GM19468 (cell line): ENCODE data around the gene RAB1B.
"Not testable (repeated sequence)": the region's sequence is repeated elsewhere in the genome, so short reads cannot be mapped to it uniquely, and the experiment has no call there.

Source experiments
- ATAC-seq: cut with Tn5 transposase; IDR thresholded peaks from one replicate; pipeline ENCODE4 v1.9.1; 2021; ENCODE audit warnings: mild to moderate bottlenecking, moderate library complexity, moderate number of reproducible peaks; ENCODE audit not compliant: unreplicated experiment; ENCODE audit errors: extremely low read depth

Gene RAB1B

GRCh38 chr11:66265531-66266377 is 2.7 kb upstream of the RAB1B start:
- ATAC-seq: no peak

- no peak for ATAC-seq
Measured at GRCh38 chr11:66266378-66267038, 1.9 kb upstream of the RAB1B start.

GRCh38 chr11:66267039-66267378 is 1.4 kb upstream of the RAB1B start:
- ATAC-seq: no peak

- peak; percentile 10 for ATAC-seq
Measured at GRCh38 chr11:66267379-66268243, 828 bp upstream of the RAB1B start.

GRCh38 chr11:66268952-66269905 is 790 bp downstream of the RAB1B start:
- ATAC-seq: no peak

- ATAC-seq: no peak
Measured at GRCh38 chr11:66271816-66272215, 3.4 kb downstream of the RAB1B start.

- ATAC-seq: no peak
Measured at GRCh38 chr11:66272596-66272995, 4.2 kb downstream of the RAB1B start.

- ATAC-seq: no peak
Measured at GRCh38 chr11:66274219-66274618, 5.8 kb downstream of the RAB1B start.

- ATAC-seq: no peak
Measured at GRCh38 chr11:66275396-66275795, 7.0 kb downstream of the RAB1B start.

GRCh38 chr11:66275984-66276612 is 7.7 kb downstream of the RAB1B start:
- ATAC-seq: no peak

- ATAC-seq: not testable (repeated sequence)
Measured at GRCh38 chr11:66276619-66277018, 8.2 kb downstream of the RAB1B start.

GRCh38 chr11:66277064-66277463 is 8.6 kb downstream of the RAB1B start:
- not testable (repeated sequence) for ATAC-seq

- no peak for ATAC-seq
Measured at GRCh38 chr11:66277471-66278362, 9.3 kb downstream of the RAB1B start, which contains the start of gene CNIH2. Gene CNIH2 (plus strand): TSS chr11:66278175. CDS start chr11:66278457, 282 bp downstream.

GRCh38 chr11:66278363-66279091 is 10.1 kb downstream of the RAB1B start:
- ATAC-seq: no peak

- no peak for ATAC-seq
Measured at GRCh38 chr11:66279092-66279734, 10.8 kb downstream of the RAB1B start.

- no peak for ATAC-seq
Measured at GRCh38 chr11:66280428-66280827, 12.0 kb downstream of the RAB1B start.

- ATAC-seq: no peak
Measured at GRCh38 chr11:66281001-66281400, 12.6 kb downstream of the RAB1B start.
